Naive thymus-derived CD8-positive, alpha-beta T cell (primary cell): ENCODE data around the gene ALDH3B2. TPM values are rescaled to one million over a fixed set of nuclear protein-coding genes. Genes with fewer than 3 reads are reported as not detected.

Experiments used
- ATAC-seq, 2 donors: fragments of 150-1000 bp; cut with Tn5 transposase in 1 of 2; sonication (Bioruptor Pico), chemical (Tn5 transposase) in 1 of 2; 1 replicate in 1 of 2; 2 replicates in 1 of 2; pipeline ENCODE4 v1.10.0; 2021; ENCODE audit warnings: mild to moderate bottlenecking in 2 of 2, moderate library complexity in 2 of 2
- POLR2A ChIA-PET: fragments of 350-600 bp; sonication (Branson Sonifier 250); formaldehyde crosslinking; loops from one replicate; lab custom pipeline; 2021; ENCODE audit warnings: antibody characterized with exemption; lab: Charles Lee
- DNase-seq, 10 donors: peaks; one replicate each; pipeline versions ENCODE4 v3.0.0 to v3.0.0-alpha.2; 2020 to 2022
- H3K27ac Mint-ChIP-seq, 10 donors: one replicate each; pipeline ENCODE4 v1.8.0; 2020 to 2022; ENCODE audit warnings: mild to moderate bottlenecking in 10 of 10, mixed read lengths in 10 of 10, moderate library complexity in 4 of 10, inconsistent platforms in 1 of 10
- H3K27me3 Mint-ChIP-seq, 5 donors: one replicate each; pipeline ENCODE4 v1.8.0; 2021 to 2022; ENCODE audit warnings: mixed read lengths in 5 of 5
- H3K36me3 Mint-ChIP-seq, 3 donors: one replicate each; pipeline ENCODE4 v1.8.0; 2020 to 2022; ENCODE audit warnings: mixed read lengths in 3 of 3, mild to moderate bottlenecking in 2 of 3, inconsistent platforms in 1 of 3
- H3K4me1 Mint-ChIP-seq, 4 donors: one replicate each; pipeline ENCODE4 v1.8.0; 2021 to 2022; ENCODE audit warnings: mixed read lengths in 4 of 4
- H3K4me3 Mint-ChIP-seq, 10 donors: one replicate each; pipeline ENCODE4 v1.8.0; 2020 to 2022; ENCODE audit warnings: mild to moderate bottlenecking in 10 of 10, mixed read lengths in 10 of 10, moderate library complexity in 6 of 10, inconsistent platforms in 1 of 10
- H3K9me3 Mint-ChIP-seq, 9 donors: one replicate each; pipeline ENCODE4 v1.8.0; 2020 to 2022; ENCODE audit warnings: mixed read lengths in 9 of 9, mild to moderate bottlenecking in 3 of 9, inconsistent platforms in 1 of 9, moderate library complexity in 1 of 9
- polyA plus RNA-seq, 3 donors: library from polyadenylated mRNA; unstranded; fragments of 300-500 nt; fragmentation: Illumina TruSeq; gene quantifications; one replicate each; pipeline ENCODE4 v1.2.3, GENCODE V29; 2021
- total RNA-seq, 8 experiments: library from RNA in 2 of 8; stranded (reverse) in 2 of 8; gene quantifications; one replicate each; pipeline ENCODE4 v1.2.3 and lab custom pipeline; 2021 to 2026

ALDH3B2 gene
- total and polyA plus RNA-seq, 5 experiments from 2014 or later: not detected

DNA sequence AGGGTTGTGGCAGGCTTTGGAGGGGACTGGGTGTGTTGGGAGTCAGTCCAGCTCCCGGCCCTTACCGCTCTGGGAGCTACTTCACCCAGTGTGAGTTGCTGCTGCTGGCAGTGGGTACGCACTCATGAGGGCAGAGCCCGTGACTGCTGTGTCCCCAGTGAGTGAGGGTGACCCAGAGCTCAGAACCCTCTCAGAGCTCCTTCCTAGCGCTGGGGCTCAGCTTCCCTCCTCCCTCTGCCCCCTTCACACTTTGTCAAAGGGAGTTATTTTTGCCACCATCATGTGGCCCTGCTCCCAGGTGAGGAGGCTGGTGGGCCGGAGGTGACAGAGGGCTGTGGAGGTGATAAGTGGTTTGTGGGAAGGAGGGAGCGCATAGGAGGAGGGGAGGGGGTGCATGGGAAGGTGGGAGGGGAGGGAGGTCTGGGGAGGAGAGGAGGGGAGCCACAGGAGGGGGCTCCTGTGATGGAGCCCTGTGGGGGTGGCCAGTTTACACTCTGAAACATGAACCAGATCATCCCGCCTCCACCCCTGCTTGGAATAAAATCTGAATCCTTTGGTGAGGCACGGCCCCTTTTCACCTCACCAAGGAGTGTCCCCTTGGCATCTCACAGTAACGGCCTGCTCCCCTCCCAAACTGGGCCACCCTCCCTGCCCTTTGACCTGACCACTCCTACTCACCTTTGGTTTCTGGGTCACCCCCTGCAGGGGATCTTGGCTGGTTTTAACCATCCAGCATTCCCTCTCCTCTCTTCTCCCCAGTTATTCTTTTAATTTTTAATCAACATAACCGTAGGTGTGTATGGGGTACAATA lies 57.8 kb downstream of the ALDH3B2 start:
- DNase-seq (no peak), ATAC-seq (no peak)
- Mint-ChIP-seq H3K4me1 (peaks cover 12 to 41% (median 33%) of the 10 kb centered on the region in 4 donors), H3K36me3 (peaks cover 0 to 9% (median 0%) of the 10 kb centered on the region in 3 donors), H3K27ac (peak overlapping the region in 9 of 10 donors; percentile 18 to 90 (median 66)), H3K9me3 (no peaks in the 10 kb centered on the region), H3K27me3 (no peaks in the 10 kb centered on the region), H3K4me3 (peak overlapping the region; percentile 39 to 88 (median 77))
- POLR2A ChIA-PET: interaction anchor here (0.6 to 2.2 kb wide), 7 partner anchors 9 to 780 kb away, joined by 3 to 10 read pairs (median 3); partner anchors contain the start of genes ACY3, GSTP1, NUDT8 and TBC1D10C

- H3K27me3 Mint-ChIP-seq: no peaks in the 10 kb centered on the region
- ATAC-seq (peak; percentile 7 to 26), DNase-seq (peak in 4 of 10 donors; percentile 23 to 71 (median 34))
- no peaks in the 10 kb centered on the region for H3K9me3 Mint-ChIP-seq
- peaks cover 0 to 10% (median 0%) of the 10 kb centered on the region in 3 donors for H3K36me3 Mint-ChIP-seq
- peaks cover 12 to 41% (median 33%) of the 10 kb centered on the region in 4 donors for H3K4me1 Mint-ChIP-seq
- POLR2A ChIA-PET: interaction anchor here (0.6 to 2.2 kb wide), 7 partner anchors 8 to 779 kb away, joined by 3 to 10 read pairs (median 3); partner anchors contain the start of genes ACY3, GSTP1, NUDT8 and TBC1D10C
- peak overlapping the region in 8 of 10 donors; percentile 56 to 99 (median 92) for H3K27ac Mint-ChIP-seq
- peak overlapping the region; percentile 33 to 88 (median 77) for H3K4me3 Mint-ChIP-seq
These were observed 58.5 kb downstream of the ALDH3B2 start for GRCh38 chr11:67615728-67616430.

DNA sequence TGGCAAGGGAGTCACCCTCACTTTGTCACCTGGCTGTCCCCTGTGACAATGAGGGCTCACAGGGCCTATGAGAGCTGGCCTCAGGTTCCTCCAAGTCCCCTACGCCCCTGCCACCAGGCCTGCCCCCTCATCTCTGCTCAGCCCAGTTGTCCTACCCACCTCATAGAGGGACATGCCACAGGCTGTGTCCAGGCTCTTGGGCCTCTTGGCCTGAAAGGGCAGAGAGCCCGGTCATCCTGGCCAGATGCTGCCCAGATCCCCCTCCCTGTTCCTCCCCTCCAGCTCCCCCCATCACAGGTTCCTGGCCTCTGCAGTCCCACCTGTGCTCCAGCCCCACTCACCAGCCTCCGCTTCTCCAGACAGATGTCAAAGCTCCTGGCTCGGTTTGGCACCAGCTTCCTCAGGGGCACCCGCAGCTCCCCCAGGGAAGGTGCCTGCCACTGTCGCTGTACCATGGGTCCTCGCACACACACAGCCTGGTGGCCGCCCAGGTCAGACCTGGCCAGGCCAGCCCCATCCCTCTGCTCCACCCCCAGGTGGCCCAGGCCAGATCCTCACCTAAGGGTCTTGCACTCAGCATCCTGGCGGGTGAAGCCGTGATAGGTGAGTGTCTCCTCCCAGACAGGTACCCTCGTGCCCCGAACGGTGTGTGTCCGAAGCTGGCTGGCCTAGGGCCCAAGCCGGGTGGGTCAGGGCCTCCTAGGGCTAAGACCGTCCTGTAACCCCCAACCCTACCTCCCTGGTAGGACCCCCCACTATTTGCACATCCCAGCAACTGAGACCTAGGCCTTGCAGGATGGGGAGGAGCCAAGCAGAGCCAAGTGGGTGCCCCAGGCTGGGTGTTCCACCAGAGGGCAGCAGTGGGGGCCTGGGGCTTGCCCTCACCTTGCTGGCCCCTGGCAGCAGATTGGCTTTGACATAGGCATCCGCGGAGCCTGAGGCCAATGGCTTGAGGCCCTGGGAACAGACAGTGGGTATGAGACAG lies 59.4 kb downstream of the ALDH3B2 start:
- POLR2A ChIA-PET: interaction anchor here (1.0 to 3.1 kb wide), 8 partner anchors 7 to 211 kb away, joined by 3 to 12 read pairs (median 4); partner anchors contain the start of genes ACY3, GSTP1, NUDT8 and TBC1D10C
- no peaks in the 10 kb centered on the region for H3K27me3 Mint-ChIP-seq
- H3K4me3 Mint-ChIP-seq: peak overlapping the region; percentile 68 to 88 (median 84)
- no peaks in the 10 kb centered on the region for H3K9me3 Mint-ChIP-seq
- ATAC-seq (peak; percentile 18 to 31), DNase-seq (peak in 8 of 10 donors; percentile 34 to 68 (median 44))
- H3K27ac Mint-ChIP-seq: peak overlapping the region; percentile 94 to 99 (median 97)
- peaks cover 0 to 13% (median 3%) of the 10 kb centered on the region in 3 donors for H3K36me3 Mint-ChIP-seq
- peaks cover 12 to 41% (median 33%) of the 10 kb centered on the region in 4 donors for H3K4me1 Mint-ChIP-seq

- Mint-ChIP-seq H3K36me3 (peaks cover 0 to 19% (median 8%) of the 10 kb centered on the region in 3 donors), H3K9me3 (no peaks in the 10 kb centered on the region), H3K4me1 (peaks cover 13 to 41% (median 33%) of the 10 kb centered on the region in 4 donors), H3K27ac (peak overlapping the region; percentile 94 to 99 (median 97)), H3K4me3 (peak overlapping the region; percentile 68 to 88 (median 84)), H3K27me3 (no peaks in the 10 kb centered on the region)
- DNase-seq (peak; percentile 68 to 88 (median 80)), ATAC-seq (peak; percentile 87 to 94)
- POLR2A ChIA-PET: interaction anchor here (0.5 to 3.1 kb wide), 7 partner anchors 9 to 213 kb away, joined by 3 to 12 read pairs (median 3); partner anchors contain the start of genes GSTP1, NUDT8 and PPP1CA
These were observed 60.3 kb downstream of the ALDH3B2 start for GRCh38 chr11:67613960-67614715.

- Mint-ChIP-seq H3K9me3 (no peaks in the 10 kb centered on the region), H3K4me3 (peak overlapping the region; percentile 68 to 88 (median 84)), H3K27me3 (no peaks in the 10 kb centered on the region), H3K36me3 (peaks cover 0 to 26% (median 10%) of the 10 kb centered on the region in 3 donors), H3K27ac (peak overlapping the region; percentile 94 to 99 (median 97)), H3K4me1 (peaks cover 14 to 45% (median 33%) of the 10 kb centered on the region in 4 donors)
- ATAC-seq (no peak), DNase-seq (no peak)
- POLR2A ChIA-PET: interaction anchor here (0.5 to 3.1 kb wide), 7 partner anchors 8 to 212 kb away, joined by 3 to 12 read pairs (median 3); partner anchors contain the start of genes GSTP1, NUDT8, PPP1CA and TMEM134
These were observed 61.0 kb downstream of the ALDH3B2 start for GRCh38 chr11:67613313-67613959.

DNA sequence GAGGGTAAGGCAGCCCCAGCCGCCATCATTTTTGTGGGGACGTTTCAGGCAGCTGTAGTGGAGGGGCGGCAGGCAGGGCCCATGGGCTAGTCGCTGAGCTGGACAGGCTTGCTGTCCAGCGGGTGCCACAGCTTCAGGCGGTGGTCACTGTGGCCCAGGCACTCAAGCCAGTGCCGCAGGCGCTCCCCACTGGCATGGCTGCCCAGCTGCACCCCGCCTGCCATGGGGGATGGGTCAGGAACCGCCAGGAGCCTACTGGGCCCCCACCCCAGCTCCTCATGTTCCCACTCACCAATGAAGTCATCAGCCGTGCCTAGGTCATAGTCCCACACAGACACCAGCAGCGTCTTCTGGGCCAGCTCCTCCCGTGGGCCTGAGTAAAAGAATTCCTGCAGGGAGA lies 61.7 kb downstream of the ALDH3B2 start:
- Mint-ChIP-seq H3K27me3 (no peaks in the 10 kb centered on the region), H3K4me3 (peak overlapping the region in 1 of 10 donors; percentile 7), H3K4me1 (peaks cover 14 to 52% (median 36%) of the 10 kb centered on the region in 4 donors), H3K36me3 (peaks cover 0 to 29% (median 10%) of the 10 kb centered on the region in 3 donors), H3K27ac (peak overlapping the region; percentile 22 to 98 (median 87)), H3K9me3 (no peaks in the 10 kb centered on the region)
- POLR2A ChIA-PET: interaction anchor here (0.6 to 3.1 kb wide), 2 partner anchors 30 to 277 kb away, joined by 3 to 12 read pairs; partner anchors contain the start of gene GSTP1
- ATAC-seq (no peak), DNase-seq (no peak)

Other genes with a start within 250 kb of the ALDH3B2 start
- 10 to 100 TPM; 80.9 to 82.8 TPM for gene RPS6KB2, start 246.1 kb downstream of the ALDH3B2 start, total RNA-seq
- gene RPS6KB2, start 246.1 kb downstream of the ALDH3B2 start, polyA plus RNA-seq: 10 to 100 TPM; 41.9 to 45.9 (median 43.2) TPM
- gene PTPRCAP, start 236.9 kb downstream of the ALDH3B2 start, total RNA-seq: 100 to 1,000 TPM; 212 to 215 TPM
- 100 to 1,000 TPM; 647 to 717 (median 686) TPM for gene PTPRCAP, start 236.9 kb downstream of the ALDH3B2 start, polyA plus RNA-seq
- gene CORO1B, start 231.1 kb downstream of the ALDH3B2 start, total RNA-seq: 10 to 100 TPM; 21.2 to 22.3 TPM
- gene CORO1B, start 231.1 kb downstream of the ALDH3B2 start, polyA plus RNA-seq: 10 to 100 TPM in 1 of 3 donors, 1 to 10 TPM in 2; 9.2 to 12.6 (median 9.8) TPM
- not detected for gene GPR152, start 221.9 kb downstream of the ALDH3B2 start, total RNA-seq
- 1 to 10 TPM in 1 of 3 donors, under 1 TPM in 2; 0.20 to 1.2 (median 0.86) TPM for gene GPR152, start 221.9 kb downstream of the ALDH3B2 start, polyA plus RNA-seq
- 1 to 10 TPM; 2.9 to 3.7 TPM for gene CABP4, start 219.3 kb downstream of the ALDH3B2 start, total RNA-seq
- gene CABP4, start 219.3 kb downstream of the ALDH3B2 start, polyA plus RNA-seq: under 1 TPM; 0.58 to 0.96 (median 0.62) TPM
- 100 to 1,000 TPM; 105 to 111 TPM for gene TMEM134, start 205.4 kb downstream of the ALDH3B2 start, total RNA-seq
- gene TMEM134, start 205.4 kb downstream of the ALDH3B2 start, polyA plus RNA-seq: 100 to 1,000 TPM; 128 to 148 (median 144) TPM
- gene AIP, start 191.6 kb downstream of the ALDH3B2 start, total RNA-seq: 100 to 1,000 TPM; 136 to 141 TPM
- 100 to 1,000 TPM; 146 to 169 (median 146) TPM for gene AIP, start 191.6 kb downstream of the ALDH3B2 start, polyA plus RNA-seq
- 100 to 1,000 TPM; 118 to 120 TPM for gene PITPNM1, start 169.3 kb downstream of the ALDH3B2 start, total RNA-seq
- 10 to 100 TPM; 13.8 to 36.5 (median 15.9) TPM for gene PITPNM1, start 169.3 kb downstream of the ALDH3B2 start, polyA plus RNA-seq
- 10 to 100 TPM; 41.8 to 46.4 TPM for gene CDK2AP2, start 166.5 kb downstream of the ALDH3B2 start, total RNA-seq
- 10 to 100 TPM; 75.9 to 96.8 (median 79.5) TPM for gene CDK2AP2, start 166.5 kb downstream of the ALDH3B2 start, polyA plus RNA-seq
- not detected for gene CABP2, start 151.2 kb downstream of the ALDH3B2 start, total RNA-seq
- not detected for gene CABP2, start 151.2 kb downstream of the ALDH3B2 start, polyA plus RNA-seq
- gene GSTP1, start 90.8 kb downstream of the ALDH3B2 start, total RNA-seq: 100 to 1,000 TPM; 177 to 186 TPM
- 100 to 1,000 TPM; 234 to 278 (median 276) TPM for gene GSTP1, start 90.8 kb downstream of the ALDH3B2 start, polyA plus RNA-seq
- gene NDUFV1, start 67.7 kb downstream of the ALDH3B2 start, total RNA-seq: 100 to 1,000 TPM; 197 to 199 TPM
- gene NDUFV1, start 67.7 kb downstream of the ALDH3B2 start, polyA plus RNA-seq: 100 to 1,000 TPM; 122 to 123 (median 122) TPM
- 1 to 10 TPM; 2.0 to 3.2 TPM for gene NUDT8, start 44.7 kb downstream of the ALDH3B2 start, total RNA-seq
- gene NUDT8, start 44.7 kb downstream of the ALDH3B2 start, polyA plus RNA-seq: 1 to 10 TPM; 2.7 to 3.1 (median 2.7) TPM
- gene TBX10, start 34.9 kb downstream of the ALDH3B2 start, total RNA-seq: not detected
- gene TBX10, start 34.9 kb downstream of the ALDH3B2 start, polyA plus RNA-seq: not detected
- not detected for gene ACY3, start 23.9 kb downstream of the ALDH3B2 start, total RNA-seq
- under 1 TPM in 2 of 3 donors, not detected in 1; 0.29 to 0.64 TPM for gene ACY3, start 23.9 kb downstream of the ALDH3B2 start, polyA plus RNA-seq